Calu3 (cell line): ENCODE data around the gene KCNJ15. TPM values are rescaled to one million over a fixed set of nuclear protein-coding genes. Genes with fewer than 3 reads are reported as not detected.

ENCODE experiments used
- BruUV-seq: library from RNA; stranded (reverse); fragments of 400-500 nt; replicated peaks from 2 replicates; lab custom pipeline; 2021; lab: Mats Ljungman, UMichigan
- CTCF ChIA-PET: fragments of 300-600 bp; sonication (Branson Sonifier 250); formaldehyde crosslinking; loops from one replicate; lab custom pipeline; 2022; ENCODE audit warnings: antibody characterized with exemption; lab: Charles Lee
- DNase-seq: peaks from one replicate; pipeline ENCODE4 v3.0.0; 2022
- H3K27ac Mint-ChIP-seq: one replicate; pipeline ENCODE4 v1.8.0; 2022; ENCODE audit warnings: mixed read lengths; ENCODE audit not compliant: unreplicated experiment
- H3K27me3 Mint-ChIP-seq: one replicate; pipeline ENCODE4 v1.8.0; 2022; ENCODE audit warnings: mixed read lengths; ENCODE audit not compliant: unreplicated experiment
- H3K36me3 Mint-ChIP-seq: one replicate; pipeline ENCODE4 v1.8.0; 2022; ENCODE audit warnings: mild to moderate bottlenecking, moderate library complexity, mixed read lengths; ENCODE audit not compliant: insufficient read depth, unreplicated experiment
- H3K4me1 Mint-ChIP-seq: one replicate; pipeline ENCODE4 v1.8.0; 2022; ENCODE audit warnings: mild to moderate bottlenecking, low read depth, mixed read lengths; ENCODE audit not compliant: unreplicated experiment
- H3K4me3 Mint-ChIP-seq: one replicate; pipeline ENCODE4 v1.8.0; 2022; ENCODE audit warnings: mild to moderate bottlenecking, low read depth, moderate library complexity, mixed read lengths; ENCODE audit not compliant: unreplicated experiment
- H3K9me3 Mint-ChIP-seq: one replicate; pipeline ENCODE4 v1.8.0; 2022; ENCODE audit warnings: low read depth, mixed read lengths; ENCODE audit not compliant: unreplicated experiment
- CTCF ChIP-seq: fragments of 200-600 bp; IDR thresholded peaks from one replicate; pipeline ENCODE4 v1.8.0; 2022; ENCODE audit warnings: antibody characterized with exemption; ENCODE audit not compliant: unreplicated experiment
- intact Hi-C: fragments of 100-400 bp; cut with micrococcal nuclease; formaldehyde crosslinking; loops from one replicate; pipeline ENCODE4 v1.10.0; 2022; ENCODE audit not compliant: unreplicated experiment
- total RNA-seq: library from RNA; stranded (reverse); gene quantifications from 2 replicates; pipeline ENCODE4 v1.2.3, GENCODE V29; 2022

The KCNJ15 gene
- total RNA-seq, 1 experiment from 2014 or later, result 48.0 TPM

DNA sequence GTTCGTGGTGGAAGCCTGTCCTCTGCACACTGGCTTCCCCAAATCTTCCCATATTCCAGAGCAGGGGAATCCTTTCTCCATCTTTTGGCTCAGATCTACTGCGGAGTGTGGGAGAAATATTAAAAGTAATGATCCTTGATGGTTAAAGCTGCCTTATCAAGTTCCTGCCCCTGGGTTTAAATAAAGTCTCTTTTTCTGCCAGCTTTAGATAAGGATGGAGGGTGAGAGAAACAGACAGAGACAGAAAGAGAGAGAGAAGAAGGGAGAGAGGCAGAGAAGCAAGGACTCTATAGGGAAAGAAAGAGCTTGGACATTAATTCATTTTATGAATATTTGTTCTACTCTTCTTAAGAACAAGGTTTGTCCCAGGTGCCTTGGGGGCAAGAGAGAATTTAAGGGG is 98.0 kb downstream of the KCNJ15 start:
- DNase-seq, result no peak
- BruUV-seq, result no TSS peak
- Mint-ChIP-seq H3K9me3 (no peaks in the 10 kb centered on the region), H3K36me3 (no peaks in the 10 kb centered on the region), H3K4me3 (no peak overlapping the region), H3K4me1 (peaks cover 23% of the 10 kb centered on the region), H3K27ac (peak overlapping the region; percentile 27), H3K27me3 (peaks cover 16% of the 10 kb centered on the region)
- CTCF ChIA-PET, result interaction anchor here (2.3 kb wide), 1 partner anchor 185 kb away, joined by 20 read pairs; no protein-coding TSS in a partner anchor
- intact Hi-C loops, result loop anchor here (5.0 kb wide), 2 partner anchors 117 to 642 kb away; no protein-coding TSS in a partner anchor
- TF ChIP-seq CTCF, result no peak

- no peak for DNase-seq
- peaks cover 22% of the 10 kb centered on the region for H3K27me3 Mint-ChIP-seq
- TF ChIP-seq CTCF, result no peak
- no peak overlapping the region for H3K4me3 Mint-ChIP-seq
- no peak overlapping the region for H3K27ac Mint-ChIP-seq
- H3K36me3 Mint-ChIP-seq, result no peaks in the 10 kb centered on the region
- CTCF ChIA-PET, result interaction anchor here (2.3 kb wide), 1 partner anchor 185 kb away, joined by 20 read pairs; no protein-coding TSS in a partner anchor
- intact Hi-C loops, result loop anchor here (5.0 kb wide), 1 partner anchor 643 kb away; no protein-coding TSS in a partner anchor
- no TSS peak for BruUV-seq
- H3K4me1 Mint-ChIP-seq, result peaks cover 17% of the 10 kb centered on the region
- H3K9me3 Mint-ChIP-seq, result no peaks in the 10 kb centered on the region
Observed at GRCh38 chr21:38355353-38355752, 98.6 kb downstream of the KCNJ15 start.

- no TSS peak for BruUV-seq
- intact Hi-C loops, result loop anchor here (1.0 to 5.0 kb wide), 3 partner anchors 186 to 644 kb away; no protein-coding TSS in a partner anchor
- Mint-ChIP-seq H3K4me1 (peaks cover 12% of the 10 kb centered on the region), H3K27ac (no peak overlapping the region), H3K4me3 (no peak overlapping the region), H3K27me3 (peaks cover 30% of the 10 kb centered on the region), H3K36me3 (no peaks in the 10 kb centered on the region), H3K9me3 (no peaks in the 10 kb centered on the region)
- peak; percentile 79 for DNase-seq
- peak; percentile 77 for TF ChIP-seq CTCF
- CTCF ChIA-PET, result interaction anchor here (2.3 kb wide), 1 partner anchor 186 kb away, joined by 20 read pairs; no protein-coding TSS in a partner anchor
Observed at GRCh38 chr21:38355992-38356781, 99.4 kb downstream of the KCNJ15 start.

Other genes with a start within 250 kb of the KCNJ15 start
- not detected in 2 replicates for gene ERG, start 241.5 kb downstream of the KCNJ15 start, total RNA-seq